Neural cell (in vitro differentiated cells): ENCODE measurements around the gene ARFGAP1. TPM values are rescaled to one million over a fixed set of nuclear protein-coding genes. Genes with fewer than 3 reads are reported as not detected.

Experiments used
- H2AFZ ChIP-seq: fragments of 200-600, 300-800 bp; sonication (generic), shearing (Covaris generic); 2 replicates; pipeline ENCODE4 v1.6.0; 2014; ENCODE audit warnings: low read depth, mild to moderate bottlenecking, antibody characterized with exemption, low read length, moderate library complexity
- H3F3A ChIP-seq: fragments of 200-600 bp; shearing (Covaris generic); 2 replicates; pipeline ENCODE4 v1.6.1; 2016; ENCODE audit warnings: mild to moderate bottlenecking, moderate library complexity, mixed read lengths, antibody characterized with exemption, low read length; ENCODE audit not compliant: insufficient read depth, poor library complexity, severe bottlenecking
- H3K27ac ChIP-seq: fragments of 200-600, 300-800 bp; sonication (generic), shearing (Covaris generic); 2 replicates; pipeline ENCODE4 v1.5.1; 2014; ENCODE audit warnings: mild to moderate bottlenecking, low read length, moderate library complexity
- H3K27me3 ChIP-seq: fragments of 300-800, 200-600 bp; sonication (generic), shearing (Covaris generic); 2 replicates; pipeline ENCODE4 v1.6.0; 2014; ENCODE audit warnings: mild to moderate bottlenecking, low read depth, low read length, moderate library complexity; ENCODE audit not compliant: insufficient read depth
- H3K36me3 ChIP-seq: fragments of 300-800, 200-600 bp; sonication (generic), shearing (Covaris generic); 2 replicates; pipeline ENCODE4 v1.5.1; 2014; ENCODE audit warnings: mild to moderate bottlenecking, antibody characterized with exemption, low read length, moderate library complexity; ENCODE audit not compliant: insufficient read depth
- H3K4me2 ChIP-seq: fragments of 300-800, 200-600 bp; sonication (generic), shearing (Covaris generic); 2 replicates; pipeline ENCODE4 v1.6.0; 2014; ENCODE audit warnings: mild to moderate bottlenecking, low read length
- H3K4me3 ChIP-seq: fragments of 300-800, 200-600 bp; sonication (generic), shearing (Covaris generic); 2 replicates; pipeline ENCODE4 v1.5.1; 2014; ENCODE audit warnings: mild to moderate bottlenecking, low read length, moderate library complexity
- H3K79me2 ChIP-seq: fragments of 200-600 bp; shearing (Covaris generic); replicated peaks from 2 replicates; pipeline ENCODE4 v1.6.0; 2014; ENCODE audit warnings: mild to moderate bottlenecking, low read length, moderate library complexity; ENCODE audit not compliant: insufficient read depth
- H3K9ac ChIP-seq: fragments of 300-800, 200-600 bp; sonication (generic), shearing (Covaris generic); 2 replicates; pipeline ENCODE4 v1.6.1; 2016; ENCODE audit warnings: mild to moderate bottlenecking, low read length, mixed read lengths
- H3K9me2 ChIP-seq: fragments of 200-600 bp; shearing (Covaris generic); 2 replicates; pipeline ENCODE4 v1.6.1; 2016; ENCODE audit warnings: mild to moderate bottlenecking, low read length, mixed read lengths; ENCODE audit not compliant: insufficient read depth
- H3K9me3 ChIP-seq: fragments of 200-600, 300-800 bp; sonication (generic), shearing (Covaris generic); 2 replicates; pipeline ENCODE4 v1.6.1; 2016; ENCODE audit warnings: mild to moderate bottlenecking, mixed run types, low read length, moderate library complexity, mixed read lengths
- H4K20me1 ChIP-seq: fragments of 200-600 bp; shearing (Covaris generic); 2 replicates; pipeline ENCODE4 v1.6.1; 2016; ENCODE audit warnings: mild to moderate bottlenecking, mixed run types; ENCODE audit not compliant: insufficient read depth
- CTCF ChIP-seq: fragments of 450-650 bp; IDR thresholded peaks from 2 replicates; pipeline ENCODE4 v1.5.1; 2014; ENCODE audit warnings: antibody characterized with exemption, mild to moderate bottlenecking, moderate library complexity; ENCODE audit not compliant: poor library complexity, severe bottlenecking
- EP300 ChIP-seq: fragments of 450-650 bp; conservative IDR thresholded peaks from 2 replicates; pipeline ENCODE4 v1.6.1; 2014; ENCODE audit warnings: antibody characterized with exemption, mild to moderate bottlenecking, moderate library complexity; ENCODE audit not compliant: poor library complexity, severe bottlenecking
- EZH2 ChIP-seq: fragments of 200-600, 300-800 bp; shearing (Covaris generic), sonication (generic); IDR thresholded peaks from 2 replicates; pipeline ENCODE4 v1.6.1; 2014; ENCODE audit warnings: antibody characterized with exemption, low read length, borderline replicate concordance, mild to moderate bottlenecking; ENCODE audit not compliant: insufficient read depth, poor library complexity, severe bottlenecking
- MXI1 ChIP-seq: fragments of 450-650 bp; conservative IDR thresholded peaks from 2 replicates; pipeline ENCODE4 v1.6.1; 2014; ENCODE audit warnings: antibody characterized with exemption, mild to moderate bottlenecking; ENCODE audit not compliant: poor library complexity, severe bottlenecking
- POLR2AphosphoS5 ChIP-seq: IDR thresholded peaks from 2 replicates; pipeline ENCODE4 v1.6.1; 2012
- RAD21 ChIP-seq: fragments of 450-650 bp; conservative IDR thresholded peaks from 2 replicates; pipeline ENCODE4 v1.6.1; 2014; ENCODE audit warnings: antibody characterized with exemption, mild to moderate bottlenecking, moderate library complexity
- REST ChIP-seq: IDR thresholded peaks from 2 replicates; pipeline ENCODE4 v1.6.1; 2012; ENCODE audit warnings: borderline replicate concordance
- SMC3 ChIP-seq: fragments of 450-650 bp; conservative IDR thresholded peaks from 2 replicates; pipeline ENCODE4 v1.6.1; 2014; ENCODE audit warnings: antibody characterized with exemption, mild to moderate bottlenecking, moderate library complexity; ENCODE audit not compliant: poor library complexity
- TAF1 ChIP-seq: IDR thresholded peaks from 2 replicates; pipeline ENCODE4 v1.6.1; 2012; ENCODE audit warnings: low read depth
- polyA plus RNA-seq: library from polyadenylated mRNA; depleted of rRNA; stranded (reverse); fragments of >200 nt; gene quantifications from 2 replicates; pipeline ENCODE4 v1.2.3, GENCODE V29; 2014

Gene ARFGAP1
- polyA plus RNA-seq, 1 donor from 2014 or later = 70.2 TPM

- TF ChIP-seq TAF1 (no peak), RAD21 (no peak), EP300 (no peak), SMC3 (no peak)
Observed at GRCh38 chr20:63238031-63238430, 34.6 kb upstream of the ARFGAP1 start (continued).

GRCh38 chr20:63238514-63239125 lies 34.0 kb upstream of the ARFGAP1 start:
- no peak overlapping the region for H3K4me3 ChIP-seq
- no peak for TF ChIP-seq TAF1
- no peak for TF ChIP-seq EP300
- no peak for TF ChIP-seq REST
- no peak for TF ChIP-seq SMC3
- TF ChIP-seq EZH2 = no peak
- no peak for TF ChIP-seq MXI1
- no peak for TF ChIP-seq CTCF
- no peaks in the 10 kb centered on the region for H3K79me2 ChIP-seq
- H3K27me3 ChIP-seq = no peaks in the 10 kb centered on the region
- no peak overlapping the region for H2AFZ ChIP-seq
- no peaks in the 10 kb centered on the region for H3F3A ChIP-seq
- no peaks in the 10 kb centered on the region for H3K36me3 ChIP-seq
- H3K9me3 ChIP-seq = no peaks in the 10 kb centered on the region
- no peak overlapping the region for H3K4me2 ChIP-seq
- H3K27ac ChIP-seq = no peak overlapping the region
- no peak overlapping the region for H3K9ac ChIP-seq
- no peaks in the 10 kb centered on the region for H4K20me1 ChIP-seq
- H3K9me2 ChIP-seq = no peaks in the 10 kb centered on the region

- TF ChIP-seq EP300 (no peak), POLR2AphosphoS5 (no peak), CTCF (no peak), SMC3 (no peak), MXI1 (no peak), REST (no peak), TAF1 (no peak), RAD21 (no peak), EZH2 (no peak)
- Histone ChIP-seq H3K4me3 (no peak overlapping the region), H4K20me1 (no peaks in the 10 kb centered on the region), H3K4me2 (no peak overlapping the region), H3K9me3 (no peaks in the 10 kb centered on the region), H3K79me2 (no peaks in the 10 kb centered on the region), H3K9ac (no peak overlapping the region), H3K9me2 (no peaks in the 10 kb centered on the region), H2AFZ (no peak overlapping the region), H3K27me3 (no peaks in the 10 kb centered on the region), H3K36me3 (no peaks in the 10 kb centered on the region), H3K27ac (no peak overlapping the region), H3F3A (no peaks in the 10 kb centered on the region)
Observed at GRCh38 chr20:63239431-63239830, 33.2 kb upstream of the ARFGAP1 start.
